Activated T-cell treated with anti-CD3 and anti-CD28 coated beads, Interleukin-2, amount 50 U/mL, for 4 hours (primary cell): ENCODE results near the gene ORM1. TPM values are rescaled to one million over a fixed set of nuclear protein-coding genes. Genes with fewer than 3 reads are reported as not detected.
A peak's percentile ranks its signal among the peaks of the same experiment; 100 is the strongest.
"Not testable (repeated sequence)": the region's sequence is repeated elsewhere in the genome, so short reads cannot be mapped to it uniquely, and the experiment has no call there.

Experiments
- ATAC-seq, 2 donors: fragments of 200-7000 bp; cut with Tn5 transposase; one replicate each; pipeline ENCODE4 v1.10.0; 2021
- DNase-seq: peaks from one replicate; pipeline ENCODE4 v3.0.0-alpha.2; 2020
- H3K27me3 Mint-ChIP-seq: one replicate; pipeline ENCODE4 v1.8.0; 2021; ENCODE audit warnings: low read depth, mixed read lengths
- H3K36me3 Mint-ChIP-seq: one replicate; pipeline ENCODE4 v1.8.0; 2022; ENCODE audit warnings: mixed read lengths; ENCODE audit not compliant: insufficient read depth
- H3K4me1 Mint-ChIP-seq: one replicate; pipeline ENCODE4 v1.8.0; 2021; ENCODE audit warnings: low read depth, mixed read lengths
- H3K4me3 Mint-ChIP-seq: one replicate; pipeline ENCODE4 v1.8.0; 2021; ENCODE audit warnings: mild to moderate bottlenecking, moderate library complexity, mixed read lengths
- H3K9me3 Mint-ChIP-seq: one replicate; pipeline ENCODE4 v1.8.0; 2021; ENCODE audit warnings: mixed read lengths
- total RNA-seq, 3 donors: library from RNA; stranded (reverse); gene quantifications; one replicate each; pipeline ENCODE4 v1.2.1, GENCODE V29; 2021

Gene ORM1
- total RNA-seq, result 1 to 10 TPM; 2.4 to 4.5 (median 3.5) TPM

DNA sequence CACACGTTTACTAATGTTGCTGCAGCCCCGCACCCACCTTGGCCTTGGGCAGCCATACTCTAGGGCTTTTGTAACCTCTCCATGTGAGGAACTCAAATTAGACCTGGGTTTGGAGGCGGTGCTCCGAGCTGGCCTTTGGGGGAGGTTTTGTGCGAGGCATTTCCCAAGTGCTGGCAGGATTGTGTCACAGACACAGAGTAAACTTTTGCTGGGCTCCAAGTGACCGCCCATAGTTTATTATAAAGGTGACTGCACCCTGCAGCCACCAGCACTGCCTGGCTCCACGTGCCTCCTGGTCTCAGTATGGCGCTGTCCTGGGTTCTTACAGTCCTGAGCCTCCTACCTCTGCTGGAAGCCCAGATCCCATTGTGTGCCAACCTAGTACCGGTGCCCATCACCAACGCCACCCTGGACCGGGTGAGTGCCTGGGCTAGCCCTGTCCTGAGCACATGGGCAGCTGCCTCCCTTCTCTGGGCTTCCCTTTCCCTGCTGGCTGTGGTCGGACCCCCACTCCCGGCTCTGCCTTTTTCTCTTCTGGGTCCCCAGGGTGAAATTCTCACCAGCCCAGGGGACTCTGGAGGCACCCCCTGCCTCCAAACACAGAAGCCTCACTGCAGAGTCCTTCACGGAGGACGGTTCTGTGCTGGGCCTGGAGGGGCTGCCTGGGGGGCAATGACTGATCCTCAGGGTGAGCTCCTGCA is at the start of gene ORM1:
TSS of gene ORM1 (plus strand) at position 268 of the 701 bp plus-strand sequence. CDS start at position 304, 36 bp downstream.
- H3K27me3 Mint-ChIP-seq, result peaks cover 14% of the 10 kb centered on the region
- not testable (repeated sequence) for ATAC-seq, DNase-seq, H3K9me3 Mint-ChIP-seq, H3K4me3 Mint-ChIP-seq, H3K4me1 Mint-ChIP-seq, H3K36me3 Mint-ChIP-seq

DNA sequence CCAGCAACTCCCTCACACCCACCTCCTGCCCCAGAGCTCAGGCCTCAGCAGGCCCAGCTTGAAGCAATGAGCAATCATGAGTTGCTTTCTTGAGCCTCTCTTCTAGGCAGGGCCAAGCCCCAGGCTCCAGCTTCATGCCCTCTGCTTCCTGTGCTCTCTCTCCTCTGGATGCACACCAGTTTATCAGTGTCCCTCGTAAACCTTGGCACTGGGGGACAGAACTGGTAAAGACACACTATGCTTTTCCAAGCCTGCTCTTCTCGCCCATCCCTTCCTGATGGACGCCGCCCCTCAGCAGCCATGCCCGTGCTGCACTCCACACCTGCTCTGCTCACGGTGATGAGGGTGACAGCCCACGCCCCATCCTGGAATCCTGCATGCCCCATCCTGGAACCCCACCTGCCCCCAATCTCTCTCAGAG is 49.4 kb upstream of the ORM1 start:
- no peaks in the 10 kb centered on the region for H3K9me3 Mint-ChIP-seq
- no peak overlapping the region for H3K4me3 Mint-ChIP-seq
- H3K27me3 Mint-ChIP-seq, result peaks cover 4% of the 10 kb centered on the region
- DNase-seq (no peak), ATAC-seq (no peak)
- H3K36me3 Mint-ChIP-seq, result no peaks in the 10 kb centered on the region
- no peaks in the 10 kb centered on the region for H3K4me1 Mint-ChIP-seq

DNA sequence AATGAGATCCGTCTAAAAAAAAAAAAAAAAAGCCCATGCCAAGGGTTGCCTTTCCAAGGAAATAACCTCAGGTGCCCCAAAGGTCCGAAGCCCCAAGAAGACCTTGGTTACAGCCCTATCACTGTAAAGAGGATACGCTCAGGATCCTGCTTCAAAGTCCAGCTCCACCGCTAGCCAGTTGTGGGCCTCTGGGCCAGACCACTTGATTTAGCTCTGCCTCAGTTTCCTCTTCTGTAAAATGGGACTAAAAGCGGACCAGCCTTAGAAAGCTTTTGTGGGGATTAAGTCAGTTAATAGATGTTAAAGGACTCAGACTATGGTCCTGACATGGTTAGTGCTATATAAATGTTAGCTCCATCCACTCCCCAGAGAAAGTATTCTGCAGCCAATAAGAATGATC is 48.7 kb upstream of the ORM1 start:
- Mint-ChIP-seq H3K4me3 (no peak overlapping the region), H3K36me3 (no peaks in the 10 kb centered on the region), H3K9me3 (no peaks in the 10 kb centered on the region), H3K27me3 (peaks cover 4% of the 10 kb centered on the region), H3K4me1 (no peaks in the 10 kb centered on the region)
- no peak for DNase-seq
- ATAC-seq, result no peak

DNA sequence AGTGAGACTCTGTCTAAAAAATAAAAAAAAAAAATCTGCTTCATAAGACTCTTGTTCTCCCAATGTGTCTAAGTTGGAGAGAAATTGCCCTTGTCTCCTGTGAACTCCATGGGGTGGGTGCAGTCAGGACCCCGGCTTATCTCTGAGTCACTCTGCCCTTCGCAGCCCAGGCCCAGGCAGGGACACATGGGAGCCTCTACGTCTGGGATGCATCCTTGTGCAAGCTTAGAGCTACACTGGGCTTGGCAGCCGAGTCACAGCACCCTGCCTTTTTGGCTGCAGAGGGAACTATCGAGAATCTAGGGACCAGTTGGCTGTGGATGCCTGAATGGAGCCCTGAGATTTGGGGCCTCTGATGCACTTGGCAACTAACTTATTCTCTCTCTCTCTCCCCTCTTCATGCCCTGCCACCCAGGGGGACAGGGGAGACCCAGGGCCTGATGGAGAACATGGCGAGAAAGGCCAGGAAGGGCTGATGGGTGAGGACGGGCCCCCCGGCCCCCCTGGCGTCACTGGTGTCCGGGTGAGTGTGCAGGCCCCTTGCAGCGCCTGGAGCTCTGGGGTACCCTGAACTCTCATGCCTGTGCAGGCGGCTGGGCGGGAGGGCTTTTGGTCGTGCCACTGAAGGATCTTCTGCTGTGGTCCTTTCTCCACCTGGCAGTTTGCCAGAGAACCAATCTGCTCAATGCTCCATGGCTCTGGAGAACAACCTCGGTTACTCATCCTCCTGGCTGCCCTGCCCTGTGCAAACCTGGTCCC is 47.5 kb upstream of the ORM1 start:
- DNase-seq (no peak), ATAC-seq (no peak)
- Mint-ChIP-seq H3K27me3 (peaks cover 4% of the 10 kb centered on the region), H3K36me3 (no peaks in the 10 kb centered on the region), H3K9me3 (no peaks in the 10 kb centered on the region), H3K4me1 (no peaks in the 10 kb centered on the region), H3K4me3 (no peak overlapping the region)

DNA sequence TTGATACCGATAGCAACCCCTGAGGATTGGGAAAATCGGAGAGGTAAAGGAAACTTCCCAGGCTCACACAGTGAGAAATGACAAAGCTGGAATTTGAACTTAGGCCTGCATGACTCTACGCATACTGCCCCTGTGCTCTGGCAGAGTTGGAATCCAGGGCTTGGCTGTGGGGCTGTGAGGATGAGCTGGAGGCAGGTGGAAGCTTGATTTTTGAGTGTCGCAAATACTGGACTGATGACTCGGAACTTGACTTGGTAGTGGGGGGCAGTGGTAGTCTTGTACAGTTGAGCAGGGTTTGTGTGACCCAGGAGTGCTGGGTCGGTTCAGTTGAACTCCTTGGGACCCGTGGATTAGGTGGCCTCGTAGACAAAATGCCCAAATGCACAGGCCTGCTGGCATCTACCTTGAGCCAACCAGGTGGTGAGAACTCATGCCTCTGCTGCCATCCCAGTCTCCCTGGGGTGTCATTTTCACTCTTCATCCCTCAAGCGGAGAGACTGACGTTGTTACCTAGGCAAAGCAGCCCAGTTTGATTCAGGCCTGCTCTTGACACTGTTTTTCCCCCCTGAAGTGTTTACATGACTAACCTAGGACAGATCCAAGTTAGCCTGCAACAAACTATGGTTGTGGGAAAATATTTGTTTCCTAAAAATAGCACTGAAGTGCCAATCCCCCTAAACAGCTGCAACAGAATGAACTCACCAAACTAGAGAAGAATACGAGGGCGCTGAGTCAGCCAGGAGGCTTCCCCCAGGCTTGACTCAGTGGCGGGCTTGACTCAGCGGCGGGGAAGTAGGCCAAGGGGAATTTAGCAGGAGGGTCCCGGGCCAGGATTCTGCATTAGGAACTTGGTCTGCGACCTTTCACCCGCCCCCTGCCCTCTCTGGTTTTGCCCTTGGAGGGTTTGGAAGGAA is 45.7 kb upstream of the ORM1 start:
- DNase-seq, result no peak
- Mint-ChIP-seq H3K9me3 (no peaks in the 10 kb centered on the region), H3K36me3 (no peaks in the 10 kb centered on the region), H3K27me3 (peaks cover 1% of the 10 kb centered on the region), H3K4me1 (no peaks in the 10 kb centered on the region), H3K4me3 (no peak overlapping the region)
- ATAC-seq, result no peak

DNA sequence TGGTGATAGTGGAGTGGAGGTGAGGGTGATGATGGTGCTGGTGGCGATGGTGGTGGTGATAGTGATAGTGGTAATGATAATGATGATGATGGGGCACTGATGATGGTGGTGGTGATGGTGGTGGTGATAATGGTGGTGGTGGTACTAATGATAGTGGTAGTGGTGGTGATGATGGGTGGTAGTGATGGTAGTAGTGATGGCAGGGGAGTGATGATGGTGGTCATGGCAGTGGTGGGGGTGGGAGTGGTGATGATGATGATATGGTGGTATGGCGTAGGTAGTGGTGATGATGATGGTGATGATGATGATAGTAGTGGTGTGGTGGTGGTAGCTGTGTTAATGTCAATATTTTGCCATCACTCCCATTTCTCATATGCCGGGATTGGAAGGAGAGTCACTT is 44.5 kb upstream of the ORM1 start:
- DNase-seq, result no peak
- no peaks in the 10 kb centered on the region for H3K9me3 Mint-ChIP-seq
- H3K27me3 Mint-ChIP-seq, result no peaks in the 10 kb centered on the region
- no peak for ATAC-seq
- H3K4me3 Mint-ChIP-seq, result no peak overlapping the region
- no peaks in the 10 kb centered on the region for H3K4me1 Mint-ChIP-seq
- no peaks in the 10 kb centered on the region for H3K36me3 Mint-ChIP-seq

DNA sequence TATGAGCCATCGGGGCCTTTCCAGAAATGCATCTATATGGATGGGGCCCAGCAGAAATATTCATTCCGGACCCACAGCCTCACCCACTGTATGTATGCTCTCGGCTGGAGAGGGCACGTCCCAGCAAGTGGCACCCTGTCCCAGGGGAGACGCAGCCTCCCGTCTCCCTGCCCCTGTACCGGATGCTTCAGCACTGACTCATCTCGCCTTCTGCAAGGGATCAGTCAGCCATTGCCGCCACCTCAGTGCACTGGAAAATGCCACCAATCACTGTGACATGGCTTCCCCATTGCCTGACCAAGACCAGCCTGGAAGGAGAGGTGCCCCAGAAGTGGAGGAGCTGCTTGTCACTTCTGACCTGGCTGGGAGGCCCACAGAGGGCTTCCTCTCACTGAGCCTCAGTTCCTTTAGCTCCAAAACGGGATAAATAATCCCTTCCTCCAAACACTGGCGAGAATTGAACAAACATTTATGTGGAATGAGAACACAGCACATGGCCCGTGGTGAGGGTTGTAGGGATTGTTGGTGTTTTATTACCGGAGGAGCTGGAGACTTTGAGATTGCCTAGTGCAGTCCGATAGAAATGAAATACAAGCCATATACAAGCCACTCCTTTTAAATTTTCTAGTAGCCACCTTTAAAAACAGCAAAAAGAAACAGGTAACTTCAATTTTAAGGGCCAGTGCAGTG is 43.9 kb upstream of the ORM1 start:
- H3K27me3 Mint-ChIP-seq, result no peaks in the 10 kb centered on the region
- ATAC-seq, result no peak
- no peaks in the 10 kb centered on the region for H3K4me1 Mint-ChIP-seq
- H3K4me3 Mint-ChIP-seq, result no peak overlapping the region
- H3K9me3 Mint-ChIP-seq, result no peaks in the 10 kb centered on the region
- no peaks in the 10 kb centered on the region for H3K36me3 Mint-ChIP-seq
- DNase-seq, result no peak

DNA sequence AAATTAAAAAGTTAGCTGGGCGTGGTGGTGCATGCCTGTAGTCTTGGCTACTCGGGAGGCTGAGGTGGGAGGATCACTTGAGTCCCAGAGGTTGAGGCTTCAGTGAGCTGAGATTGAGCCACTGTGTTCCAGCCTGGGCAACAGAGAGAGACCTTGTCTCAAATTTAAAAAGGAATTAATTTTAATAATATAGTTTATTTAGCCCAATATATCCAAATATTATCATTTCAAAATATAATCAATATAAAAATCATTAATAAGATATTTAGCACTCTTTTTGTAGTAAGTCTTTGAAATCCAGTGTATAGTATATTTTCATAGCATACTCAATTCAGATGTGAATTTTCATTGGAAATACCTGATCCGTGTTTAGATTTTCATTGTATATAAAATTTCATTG is 43.2 kb upstream of the ORM1 start:
- DNase-seq (no peak), ATAC-seq (no peak)
- Mint-ChIP-seq H3K4me1 (no peaks in the 10 kb centered on the region), H3K36me3 (no peaks in the 10 kb centered on the region), H3K27me3 (no peaks in the 10 kb centered on the region), H3K4me3 (no peak overlapping the region), H3K9me3 (no peaks in the 10 kb centered on the region)

DNA sequence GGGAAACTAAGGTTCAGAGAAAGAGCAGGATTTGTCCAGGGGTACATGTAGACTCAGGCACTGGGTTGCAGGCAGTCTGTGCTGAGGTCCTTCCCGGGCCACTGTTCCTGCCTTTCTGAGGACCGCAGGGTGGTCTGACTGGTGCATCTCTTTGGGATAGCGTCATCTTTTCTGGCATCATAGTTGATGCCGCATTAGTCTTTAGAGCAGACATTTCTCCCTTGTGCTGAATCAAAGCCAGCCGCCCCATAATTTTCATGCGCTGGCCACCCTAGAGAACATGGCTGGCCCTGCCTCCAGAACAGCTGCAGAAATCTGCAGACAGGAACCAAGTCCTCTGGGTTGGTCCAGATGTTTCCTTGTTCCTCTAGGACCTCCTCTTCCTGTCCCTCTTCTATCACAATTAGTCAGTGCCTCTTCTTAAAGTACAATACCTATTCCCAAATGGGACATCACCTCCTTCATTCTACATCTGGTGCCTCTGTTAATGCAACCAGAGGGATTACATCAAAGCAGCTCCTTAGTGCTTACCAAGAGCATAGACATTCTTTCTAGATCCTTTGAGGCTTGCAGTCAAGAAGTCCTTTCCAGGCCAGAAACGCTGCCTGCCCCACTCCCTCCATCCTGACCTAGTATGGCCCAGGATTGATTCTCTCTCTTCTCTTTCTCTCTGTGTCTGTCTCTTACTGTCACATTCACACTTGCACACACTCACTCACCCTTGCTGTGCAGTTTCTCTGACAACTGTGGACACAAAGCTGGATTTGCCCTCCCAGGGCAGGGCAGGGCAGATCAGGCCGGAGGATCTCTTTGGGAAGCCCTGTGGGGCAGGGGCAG is 42.0 kb upstream of the ORM1 start:
- Mint-ChIP-seq H3K4me1 (no peaks in the 10 kb centered on the region), H3K27me3 (no peaks in the 10 kb centered on the region), H3K9me3 (no peaks in the 10 kb centered on the region), H3K4me3 (no peak overlapping the region), H3K36me3 (no peaks in the 10 kb centered on the region)
- no peak for DNase-seq
- no peak for ATAC-seq

DNA sequence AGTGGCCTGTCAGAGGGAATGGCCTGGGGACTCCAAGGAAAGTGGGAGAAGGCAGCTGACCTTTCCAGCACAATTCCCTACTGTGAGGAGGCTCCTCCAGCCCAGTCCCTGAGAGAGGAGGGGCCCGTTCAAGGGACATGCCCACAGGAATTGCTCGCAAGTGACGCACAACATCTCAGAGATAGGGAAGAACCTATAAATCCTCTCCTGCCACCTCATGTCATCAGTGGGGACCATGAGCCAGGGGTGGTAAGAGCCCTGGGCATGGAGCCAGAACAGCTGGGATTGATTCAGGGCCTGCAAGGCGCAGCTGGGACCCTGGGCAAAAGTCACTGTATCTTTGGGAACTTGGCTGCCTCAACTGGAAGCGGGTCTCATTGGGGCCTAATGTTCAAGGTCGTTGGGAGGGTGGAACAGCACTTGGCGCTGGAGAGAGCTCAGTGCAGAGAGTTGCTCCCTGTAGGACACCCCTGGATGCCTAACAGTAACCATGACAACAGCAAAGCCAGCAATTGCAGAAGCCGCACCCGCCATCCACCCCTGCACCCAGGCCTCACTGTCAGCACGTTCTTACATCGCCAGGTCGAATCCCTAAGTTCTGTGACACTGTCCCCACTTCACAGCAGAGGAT is 41.3 kb upstream of the ORM1 start:
- DNase-seq (no peak), ATAC-seq (no peak)
- Mint-ChIP-seq H3K36me3 (no peaks in the 10 kb centered on the region), H3K27me3 (no peaks in the 10 kb centered on the region), H3K9me3 (no peaks in the 10 kb centered on the region), H3K4me1 (no peaks in the 10 kb centered on the region), H3K4me3 (no peak overlapping the region)

DNA sequence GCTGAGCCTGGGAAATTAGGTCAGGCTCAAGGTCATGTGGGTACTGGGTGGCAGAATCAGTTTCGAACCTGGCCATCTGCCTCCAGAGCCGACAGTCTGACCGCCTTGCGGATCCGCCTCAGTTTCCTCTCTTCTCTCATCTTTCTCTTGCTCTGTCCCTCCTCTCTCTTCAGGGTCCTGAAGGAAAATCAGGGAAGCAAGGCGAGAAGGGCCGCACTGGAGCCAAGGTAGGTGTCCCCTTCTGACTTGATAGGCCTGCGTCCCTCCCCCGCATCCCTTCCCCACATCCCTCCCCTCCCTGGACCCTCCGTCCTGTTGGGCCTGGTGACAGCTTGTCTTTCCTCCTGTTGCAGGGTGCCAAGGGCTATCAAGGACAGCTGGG is 40.8 kb upstream of the ORM1 start:
- ATAC-seq, result no peak
- Mint-ChIP-seq H3K4me3 (no peak overlapping the region), H3K36me3 (no peaks in the 10 kb centered on the region), H3K9me3 (no peaks in the 10 kb centered on the region), H3K27me3 (no peaks in the 10 kb centered on the region), H3K4me1 (no peaks in the 10 kb centered on the region)
- DNase-seq, result no peak

DNA sequence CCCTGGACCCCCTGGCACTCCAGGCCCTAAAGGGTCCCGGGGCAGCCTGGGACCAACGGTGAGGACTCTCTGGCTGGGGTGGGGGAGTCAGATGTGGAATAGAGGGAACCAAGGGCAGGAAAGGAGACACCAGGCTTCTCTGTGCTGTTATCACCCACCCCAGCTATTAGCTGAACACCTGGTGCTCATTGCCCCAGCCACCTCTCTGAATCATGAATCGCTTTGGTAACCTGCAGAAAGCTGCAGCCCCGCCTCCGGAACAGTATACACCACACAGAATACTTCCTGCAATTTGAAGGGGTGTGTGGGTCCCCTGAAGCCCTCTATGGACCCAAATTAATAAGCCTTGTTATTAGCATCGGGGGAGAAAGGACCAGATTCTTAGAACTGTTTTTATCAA is 40.4 kb upstream of the ORM1 start:
- ATAC-seq, result no peak

DNA sequence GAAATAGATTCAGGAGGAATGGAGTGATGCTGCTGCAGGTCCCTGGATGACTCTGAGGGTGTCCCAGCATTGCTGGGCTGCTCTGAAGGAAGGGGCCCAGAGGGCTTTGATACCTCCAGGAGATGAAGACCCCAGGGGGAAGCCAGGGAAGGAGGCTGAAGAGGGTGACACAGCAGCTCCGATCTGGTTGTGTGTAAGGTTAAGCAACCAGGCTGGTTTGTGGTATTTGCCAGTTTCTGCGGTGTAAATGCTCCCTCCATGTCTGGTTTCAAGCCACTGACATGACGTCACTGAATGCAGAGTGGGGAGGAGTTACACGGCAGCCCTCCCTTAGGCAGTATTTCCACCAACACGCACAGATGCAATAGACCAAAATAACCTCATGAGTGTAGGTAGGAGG is 40.0 kb upstream of the ORM1 start:
- H3K27me3 Mint-ChIP-seq, result no peaks in the 10 kb centered on the region
- DNase-seq (no peak), ATAC-seq (peak; percentile 48 to 49)
- no peaks in the 10 kb centered on the region for H3K36me3 Mint-ChIP-seq
- H3K4me3 Mint-ChIP-seq, result no peak overlapping the region
- H3K4me1 Mint-ChIP-seq, result no peaks in the 10 kb centered on the region
- no peaks in the 10 kb centered on the region for H3K9me3 Mint-ChIP-seq

More for the DNA sequence above, 40.4 kb upstream of the ORM1 start:
- Mint-ChIP-seq H3K27me3 (no peaks in the 10 kb centered on the region), H3K36me3 (no peaks in the 10 kb centered on the region), H3K4me1 (no peaks in the 10 kb centered on the region), H3K9me3 (no peaks in the 10 kb centered on the region), H3K4me3 (no peak overlapping the region)
- no peak for DNase-seq
